AG04449 (cell line): ENCODE data around the gene AKAP6.

Source experiments
- CTCF ChIA-PET: fragments of 350-600 bp; formaldehyde crosslinking; extraction: SDS; loops from one replicate; lab custom pipeline; 2021; ENCODE audit warnings: antibody characterized with exemption; lab: Yijun Ruan, JAX
- POLR2A ChIA-PET: fragments of 400-600, 350-600 bp; formaldehyde crosslinking; extraction: SDS; loops from one replicate; lab custom pipeline; 2020; ENCODE audit warnings: antibody characterized with exemption, inconsistent platforms; lab: Yijun Ruan, JAX
- DNase-seq: peaks from one replicate; pipeline ENCODE4 v3.0.0-alpha.2; 2010; ENCODE audit warnings: low read depth, low spot score
- H3K4me3 ChIP-seq: 2 replicates; pipeline ENCODE4 v1.5.1; 2011; ENCODE audit warnings: low read depth, mild to moderate bottlenecking, control low read depth, low read length
- CTCF ChIP-seq: IDR thresholded peaks from one replicate; pipeline ENCODE4 v1.5.1; 2011; ENCODE audit warnings: mild to moderate bottlenecking, moderate library complexity, low read length, control low read depth, inconsistent platforms; ENCODE audit not compliant: insufficient read depth; ENCODE audit errors: missing control alignments

The AKAP6 gene

GRCh38 chr14:32639208-32639607, 310.1 kb downstream of the AKAP6 start:
- POLR2A ChIA-PET = no interaction called here
- TF ChIP-seq CTCF = no peak
- CTCF ChIA-PET = interaction anchor here (2.2 kb wide), 1 partner anchor 11 kb away, joined by 4 read pairs; no protein-coding TSS in a partner anchor

GRCh38 chr14:32645551-32645950, 316.5 kb downstream of the AKAP6 start:
- POLR2A ChIA-PET = no interaction called here

More at GRCh38 chr14:32639208-32639607, 310.1 kb downstream of the AKAP6 start:
- DNase-seq = no peak
- H3K4me3 ChIP-seq = no peak overlapping the region

GRCh38 chr14:32648434-32648833, 319.3 kb downstream of the AKAP6 start:
- no peak for TF ChIP-seq CTCF
- peak; percentile 45 for DNase-seq

More at GRCh38 chr14:32645551-32645950, 316.5 kb downstream of the AKAP6 start:
- no peak for DNase-seq
- CTCF ChIA-PET = no interaction called here
- no peak for TF ChIP-seq CTCF
- H3K4me3 ChIP-seq = no peak overlapping the region

GRCh38 chr14:32650030-32650429, 320.9 kb downstream of the AKAP6 start:
- TF ChIP-seq CTCF = no peak
- CTCF ChIA-PET = no interaction called here
- no peak overlapping the region for H3K4me3 ChIP-seq
- POLR2A ChIA-PET = no interaction called here
- no peak for DNase-seq

More at GRCh38 chr14:32648434-32648833, 319.3 kb downstream of the AKAP6 start:
- no peak overlapping the region for H3K4me3 ChIP-seq
- POLR2A ChIA-PET = no interaction called here
- CTCF ChIA-PET = no interaction called here

GRCh38 chr14:32650665-32651064, 321.6 kb downstream of the AKAP6 start:
- H3K4me3 ChIP-seq = no peak overlapping the region
- no peak for TF ChIP-seq CTCF
- no peak for DNase-seq
- CTCF ChIA-PET = no interaction called here
- POLR2A ChIA-PET = no interaction called here

GRCh38 chr14:32654106-32654505, 325.0 kb downstream of the AKAP6 start:
- no peak overlapping the region for H3K4me3 ChIP-seq
- POLR2A ChIA-PET = no interaction called here
- DNase-seq = no peak
- CTCF ChIA-PET = no interaction called here
- TF ChIP-seq CTCF = no peak
